ENCODE measurements around the gene UBL7.

GRCh38 chr15:74488776-74489175 is 27.8 kb upstream of the UBL7 start:
- TF ChIP-seq CTCF (IDR thresholded peaks at IDR 0.05) (no peak), EP300 (IDR thresholded peaks at IDR 0.05) (no peak), POLR2A (IDR thresholded peaks at IDR 0.05) (no peak), POLR2AphosphoS5 (IDR thresholded peaks at IDR 0.05) (no peak)
